ENCODE measurements around the gene TNFSF13. TPM values are rescaled to one million over a fixed set of nuclear protein-coding genes. Genes with fewer than 3 reads are reported as not detected.

The TNFSF13 gene
- total and polyA plus RNA-seq, 2 of the 4 experiments (the other 2 are of a cell fraction), result 1.3 TPM; not detected in 1

- Histone ChIP-seq H3K4me1 (ENCODE audit: control insufficient read depth, insufficient read depth, low read length) (no peaks in the 10 kb centered on the region), H2AFZ (replicated peaks; ENCODE audit: low read length, poor library complexity) (no peak overlapping the region), H3K9me1 (ENCODE audit: insufficient read depth, low read length) (no peaks in the 10 kb centered on the region), H4K8ac (ENCODE audit: low read depth in 2 of 2, low read length in 2 of 2) (no peak overlapping the region), H3K27me3 (ENCODE audit: control insufficient read depth, insufficient read depth, low read length) (peaks cover 8% of the 10 kb centered on the region), H4K5ac (ENCODE audit: low read depth, low read length) (no peak overlapping the region), H4K91ac (ENCODE audit: insufficient read depth, low read depth, low read length) (no peak overlapping the region), H3K79me1 (ENCODE audit: low read depth in 1 of 2, low read length in 2 of 2) (no peaks in the 10 kb centered on the region), H3K36me3 (ENCODE audit: control insufficient read depth, insufficient read depth, low read length) (no peaks in the 10 kb centered on the region), H3K23ac (ENCODE audit: low read depth, low read length) (no peak overlapping the region), H4K20me1 (ENCODE audit: insufficient read depth, low read length) (no peaks in the 10 kb centered on the region), H2AK5ac (ENCODE audit: low read depth, low read length) (no peak overlapping the region), H2BK120ac (ENCODE audit: low read depth, low read length) (no peak overlapping the region), H2BK20ac (ENCODE audit: low read depth, low read length) (no peak overlapping the region), H2AK9ac (replicated peaks; ENCODE audit: low read depth, low read length, poor library complexity) (no peak overlapping the region), H3K4me3 (ENCODE audit: insufficient read depth, low read depth, low read length) (no peak overlapping the region), H2BK5ac (ENCODE audit: low read depth, low read length, poor library complexity, severe bottlenecking) (no peak overlapping the region), H3K27ac (ENCODE audit: insufficient read depth, low read length) (no peak overlapping the region), H3K4ac (ENCODE audit: low read depth, low read length) (no peak overlapping the region), H2BK15ac (ENCODE audit: low read depth, low read length) (no peak overlapping the region), H3K9me3 (ENCODE audit: control insufficient read depth, insufficient read depth, low read length) (peaks cover 16% of the 10 kb centered on the region), H3K56ac (ENCODE audit: extremely low read depth, insufficient read depth, low read length) (no peak overlapping the region), H3K18ac (ENCODE audit: low read depth, low read length) (no peak overlapping the region), H3K14ac (replicated peaks; ENCODE audit: low read depth, low read length) (no peak overlapping the region), H3K9ac (ENCODE audit: low read depth, low read length) (no peak overlapping the region), H3K4me2 (ENCODE audit: low read depth, low read length) (no peak overlapping the region)
- POLR2A ChIA-PET (ENCODE audit: unreplicated experiment), result no interaction called here
- in situ Hi-C loops (cut with MboI; ENCODE audit: low sequenced_read_pairs) (loop anchor here (25.0 kb wide), 1 partner anchor 476 kb away; no protein-coding TSS in a partner anchor), intact Hi-C loops (cut with micrococcal nuclease) (no loop called here), dilution Hi-C loops (cut with HindIII; ENCODE audit: low sequenced_read_pairs, unreplicated experiment) (no loop called here)
- WGBS, 2 experiments (ENCODE audit: extremely low coverage in 2 of 2, insufficient read length in 1 of 2), result no CpG with 5 or more reads among the region's 3 CpGs
- no peak for TF ChIP-seq CHD1 (IDR thresholded peaks at IDR 0.05; ENCODE audit: low read depth, low read length)
- no peak for TF ChIP-seq SMC3 (IDR thresholded peaks at IDR 0.05; ENCODE audit: low read depth, low read length)
- TF ChIP-seq POLR2A (IDR thresholded peaks at IDR 0.05; ENCODE audit: low read depth, low read length), result no peak
- TF ChIP-seq MAZ (IDR thresholded peaks at IDR 0.05; ENCODE audit: borderline replicate concordance, low read depth, low read length), result no peak
- TF ChIP-seq BHLHE40 (IDR thresholded peaks at IDR 0.05; ENCODE audit: low read depth, low read length), result no peak
- no peak for TF ChIP-seq ELK1 (IDR thresholded peaks at IDR 0.05; ENCODE audit: borderline replicate concordance, low read depth, low read length)
- TF ChIP-seq RFX5 (IDR thresholded peaks at IDR 0.05; ENCODE audit: low read depth, low read length), result no peak
- TF ChIP-seq RCOR1 (IDR thresholded peaks at IDR 0.05; ENCODE audit: insufficient replicate concordance, low read length), result no peak
- no peak for TF ChIP-seq RAD21 (IDR thresholded peaks at IDR 0.05; ENCODE audit: low read length)
- no peak for TF ChIP-seq USF2 (IDR thresholded peaks at IDR 0.05; ENCODE audit: low read depth, low read length)
- BruUV-seq (replicated peaks), result no TSS peak
- CTCF ChIA-PET, result no interaction called here
- DNase-seq, result no peak
- no peak for ATAC-seq (ENCODE audit: low read depth)
Observed at GRCh38 chr17:7538050-7538449, 20.5 kb upstream of the TNFSF13 start.

Data from IMR-90 (cell line).